Measurements from ENCODE around the gene ARHGEF28.

ARHGEF28 gene

GRCh38 chr5:73702951-73703350 is 77.0 kb downstream of the ARHGEF28 start:
- Histone ChIP-seq H3K4me2 (ENCODE audit: low read length, poor library complexity, severe bottlenecking) (no peak overlapping the region), H3K79me1 (replicated peaks; ENCODE audit: low read length, poor library complexity, severe bottlenecking) (peaks cover 10% of the 10 kb centered on the region), H3K27ac (ENCODE audit: low read length, poor library complexity, severe bottlenecking) (no peak overlapping the region), H2BK12ac (ENCODE audit: low read length in 2 of 2) (no peak overlapping the region), H3K9me3 (ENCODE audit: control insufficient read depth, low read length) (no peaks in the 10 kb centered on the region), H4K8ac (ENCODE audit: low read length) (no peak overlapping the region), H3K36me3 (ENCODE audit: control insufficient read depth in 1 of 2, insufficient read depth in 2 of 2, low read depth in 1 of 2, low read length in 2 of 2) (peaks cover 0 to 8% of the 10 kb centered on the region in 2 experiments), H3K9ac (ENCODE audit: low read length) (no peak overlapping the region), H3K4me1 (ENCODE audit: control insufficient read depth, insufficient read depth, low read depth, low read length) (peaks cover 6% of the 10 kb centered on the region), H3K18ac (ENCODE audit: low read depth in 1 of 2, low read length in 2 of 2) (no peak overlapping the region), H3K4ac (ENCODE audit: low read depth in 1 of 2, low read length in 2 of 2) (no peak overlapping the region), H3K27me3 (ENCODE audit: control insufficient read depth in 1 of 2, insufficient read depth in 1 of 2, low read length in 2 of 2) (peaks cover 0 to 16% of the 10 kb centered on the region in 2 experiments), H2AFZ (ENCODE audit: low read depth, low read length) (no peak overlapping the region), H2BK15ac (ENCODE audit: low read depth, poor library complexity, severe bottlenecking) (no peak overlapping the region), H3K4me3 (ENCODE audit: insufficient read depth in 1 of 2, low read depth in 1 of 2, low read length in 2 of 2) (no peak overlapping the region), H3K14ac (ENCODE audit: low read length in 2 of 2) (no peak overlapping the region), H2BK5ac (ENCODE audit: low read depth, low read length, poor library complexity, severe bottlenecking) (no peak overlapping the region), H3K23ac (ENCODE audit: low read length in 2 of 2) (no peak overlapping the region), H4K91ac (ENCODE audit: low read length) (no peak overlapping the region), H2AK5ac (ENCODE audit: low read length, severe bottlenecking) (no peak overlapping the region), H2BK120ac (ENCODE audit: low read depth, low read length) (no peak overlapping the region)
- no peak for DNase-seq

- Histone ChIP-seq H4K8ac (ENCODE audit: low read length) (no peak overlapping the region), H3K27me3 (ENCODE audit: control insufficient read depth in 1 of 2, insufficient read depth in 1 of 2, low read length in 2 of 2) (peaks cover 0 to 8% of the 10 kb centered on the region in 2 experiments)
Measured at GRCh38 chr5:73705364-73705763, 79.4 kb downstream of the ARHGEF28 start.

GRCh38 chr5:73706963-73707362 is 81.0 kb downstream of the ARHGEF28 start:
- 73% methylated on average over 5 of the region's 5 CpGs for WGBS
- Histone ChIP-seq H3K4me3 (ENCODE audit: insufficient read depth in 1 of 2, low read depth in 1 of 2, low read length in 2 of 2) (no peak overlapping the region), H3K4ac (ENCODE audit: low read depth in 1 of 2, low read length in 2 of 2) (no peak overlapping the region), H3K14ac (ENCODE audit: low read length in 2 of 2) (no peak overlapping the region), H3K9ac (ENCODE audit: low read length) (no peak overlapping the region), H3K4me1 (ENCODE audit: control insufficient read depth, insufficient read depth, low read depth, low read length) (peaks cover 5% of the 10 kb centered on the region), H2BK120ac (ENCODE audit: low read depth, low read length) (no peak overlapping the region), H2AK5ac (ENCODE audit: low read length, severe bottlenecking) (no peak overlapping the region), H3K9me3 (ENCODE audit: control insufficient read depth, low read length) (peaks cover 10% of the 10 kb centered on the region), H2BK15ac (ENCODE audit: low read depth, poor library complexity, severe bottlenecking) (no peak overlapping the region), H3K27me3 (ENCODE audit: control insufficient read depth in 1 of 2, insufficient read depth in 1 of 2, low read length in 2 of 2) (peaks cover 0 to 6% of the 10 kb centered on the region in 2 experiments), H2BK12ac (ENCODE audit: low read length in 2 of 2) (no peak overlapping the region), H4K8ac (ENCODE audit: low read length) (no peak overlapping the region), H3K23ac (ENCODE audit: low read length in 2 of 2) (no peak overlapping the region), H2AFZ (ENCODE audit: low read depth, low read length) (no peak overlapping the region), H3K79me1 (replicated peaks; ENCODE audit: low read length, poor library complexity, severe bottlenecking) (peaks cover 12% of the 10 kb centered on the region), H3K18ac (ENCODE audit: low read depth in 1 of 2, low read length in 2 of 2) (no peak overlapping the region), H3K36me3 (ENCODE audit: control insufficient read depth in 1 of 2, insufficient read depth in 2 of 2, low read depth in 1 of 2, low read length in 2 of 2) (peaks cover 0 to 4% of the 10 kb centered on the region in 2 experiments), H3K27ac (ENCODE audit: low read length, poor library complexity, severe bottlenecking) (peak overlapping the region; percentile 3), H2BK5ac (ENCODE audit: low read depth, low read length, poor library complexity, severe bottlenecking) (no peak overlapping the region), H3K4me2 (ENCODE audit: low read length, poor library complexity, severe bottlenecking) (no peak overlapping the region), H4K91ac (ENCODE audit: low read length) (no peak overlapping the region)
- DNase-seq, result no peak

More at GRCh38 chr5:73705364-73705763, 79.4 kb downstream of the ARHGEF28 start:
- no peak overlapping the region for H2AK5ac ChIP-seq (ENCODE audit: low read length, severe bottlenecking)
- no peak overlapping the region for H3K23ac ChIP-seq (ENCODE audit: low read length in 2 of 2)
- no peak overlapping the region for H2AFZ ChIP-seq (ENCODE audit: low read depth, low read length)
- no peak overlapping the region for H3K27ac ChIP-seq (ENCODE audit: low read length, poor library complexity, severe bottlenecking)
- no peak overlapping the region for H3K4ac ChIP-seq (ENCODE audit: low read depth in 1 of 2, low read length in 2 of 2)
- no peak overlapping the region for H2BK15ac ChIP-seq (ENCODE audit: low read depth, poor library complexity, severe bottlenecking)
- no peak overlapping the region for H2BK120ac ChIP-seq (ENCODE audit: low read depth, low read length)
- DNase-seq, result no peak
- H3K4me2 ChIP-seq (ENCODE audit: low read length, poor library complexity, severe bottlenecking), result no peak overlapping the region
- peaks cover 10% of the 10 kb centered on the region for H3K9me3 ChIP-seq (ENCODE audit: control insufficient read depth, low read length)
- H3K79me1 ChIP-seq (replicated peaks; ENCODE audit: low read length, poor library complexity, severe bottlenecking), result peaks cover 9% of the 10 kb centered on the region
- H3K4me3 ChIP-seq (ENCODE audit: insufficient read depth in 1 of 2, low read depth in 1 of 2, low read length in 2 of 2), result no peak overlapping the region
- H4K91ac ChIP-seq (ENCODE audit: low read length), result no peak overlapping the region
- H3K9ac ChIP-seq (ENCODE audit: low read length), result no peak overlapping the region
- peaks cover 5% of the 10 kb centered on the region for H3K4me1 ChIP-seq (ENCODE audit: control insufficient read depth, insufficient read depth, low read depth, low read length)
- H3K36me3 ChIP-seq (ENCODE audit: control insufficient read depth in 1 of 2, insufficient read depth in 2 of 2, low read depth in 1 of 2, low read length in 2 of 2), result peaks cover 0 to 4% of the 10 kb centered on the region in 2 experiments
- no peak overlapping the region for H3K14ac ChIP-seq (ENCODE audit: low read length in 2 of 2)
- H2BK5ac ChIP-seq (ENCODE audit: low read depth, low read length, poor library complexity, severe bottlenecking), result no peak overlapping the region
- H3K18ac ChIP-seq (ENCODE audit: low read depth in 1 of 2, low read length in 2 of 2), result no peak overlapping the region
- no peak overlapping the region for H2BK12ac ChIP-seq (ENCODE audit: low read length in 2 of 2)

- no peak overlapping the region for H2AK5ac ChIP-seq (ENCODE audit: low read length, severe bottlenecking)
- peaks cover 15% of the 10 kb centered on the region for H3K79me1 ChIP-seq (replicated peaks; ENCODE audit: low read length, poor library complexity, severe bottlenecking)
- no peak overlapping the region for H3K4ac ChIP-seq (ENCODE audit: low read depth in 1 of 2, low read length in 2 of 2)
- peaks cover 0 to 4% of the 10 kb centered on the region in 2 experiments for H3K36me3 ChIP-seq (ENCODE audit: control insufficient read depth in 1 of 2, insufficient read depth in 2 of 2, low read depth in 1 of 2, low read length in 2 of 2)
- H2BK12ac ChIP-seq (ENCODE audit: low read length in 2 of 2), result no peak overlapping the region
- H2BK120ac ChIP-seq (ENCODE audit: low read depth, low read length), result no peak overlapping the region
- H3K14ac ChIP-seq (ENCODE audit: low read length in 2 of 2), result no peak overlapping the region
- no peak overlapping the region for H4K91ac ChIP-seq (ENCODE audit: low read length)
- H3K27me3 ChIP-seq (ENCODE audit: control insufficient read depth in 1 of 2, insufficient read depth in 1 of 2, low read length in 2 of 2), result peaks cover 0 to 6% of the 10 kb centered on the region in 2 experiments
- no peak overlapping the region for H2BK5ac ChIP-seq (ENCODE audit: low read depth, low read length, poor library complexity, severe bottlenecking)
- whole genome bisulfite sequencing, result 90% methylated on average over 5 of the region's 5 CpGs
- peaks cover 5% of the 10 kb centered on the region for H3K4me1 ChIP-seq (ENCODE audit: control insufficient read depth, insufficient read depth, low read depth, low read length)
- no peak for DNase-seq
- H2BK15ac ChIP-seq (ENCODE audit: low read depth, poor library complexity, severe bottlenecking), result no peak overlapping the region
- H3K18ac ChIP-seq (ENCODE audit: low read depth in 1 of 2, low read length in 2 of 2), result no peak overlapping the region
- no peak overlapping the region for H3K9ac ChIP-seq (ENCODE audit: low read length)
- H3K4me3 ChIP-seq (ENCODE audit: insufficient read depth in 1 of 2, low read depth in 1 of 2, low read length in 2 of 2), result no peak overlapping the region
- H2AFZ ChIP-seq (ENCODE audit: low read depth, low read length), result no peak overlapping the region
- peak overlapping the region; percentile 16 for H3K27ac ChIP-seq (ENCODE audit: low read length, poor library complexity, severe bottlenecking)
- H3K23ac ChIP-seq (ENCODE audit: low read length in 2 of 2), result no peak overlapping the region
- peaks cover 10% of the 10 kb centered on the region for H3K9me3 ChIP-seq (ENCODE audit: control insufficient read depth, low read length)
- H4K8ac ChIP-seq (ENCODE audit: low read length), result no peak overlapping the region
- H3K4me2 ChIP-seq (ENCODE audit: low read length, poor library complexity, severe bottlenecking), result no peak overlapping the region
Measured at GRCh38 chr5:73709536-73710129, 83.6 kb downstream of the ARHGEF28 start.

Measured in mesenchymal stem cell (in vitro differentiated cells and primary cell).